Transverse colon (tissue), 4 donors: ENCODE data around the gene ARPIN. TPM values are rescaled to one million over a fixed set of nuclear protein-coding genes. Genes with fewer than 3 reads are reported as not detected.
"Not testable (repeated sequence)": the region's sequence is repeated elsewhere in the genome, so short reads cannot be mapped to it uniquely, and the experiment has no call there.

Experiments
- DNase-seq: peaks from one replicate; pipeline ENCODE4 v3.0.0-alpha.2; 2019
- H3K27ac ChIP-seq, 4 donors: fragments of 200-600 bp; sonication (generic); 2 replicates each; pipeline ENCODE4 v1.5.1; 2016 to 2018; ENCODE audit warnings: inconsistent platforms in 4 of 4
- H3K27me3 ChIP-seq: fragments of 200-600 bp; sonication (generic); 2 replicates; pipeline ENCODE4 v1.5.1; 2017; ENCODE audit warnings: inconsistent platforms
- H3K36me3 ChIP-seq, 4 donors: fragments of 200-600 bp; sonication (generic); 2 replicates each; pipeline ENCODE4 v1.5.1; 2017 to 2019; ENCODE audit warnings: inconsistent platforms in 4 of 4
- H3K4me1 ChIP-seq, 4 donors: fragments of 200-600 bp; sonication (generic); 2 replicates each; pipeline ENCODE4 v1.5.1; 2017 to 2020; ENCODE audit warnings: inconsistent platforms in 4 of 4
- H3K4me3 ChIP-seq, 4 donors: fragments of 200-600 bp; sonication (generic); 1 replicate in 1 of 4; 2 replicates in 3 of 4; pipeline versions ENCODE4 v1.5.1 to v1.6.1; 2017 to 2019; ENCODE audit warnings: inconsistent platforms in 4 of 4
- H3K9me3 ChIP-seq, 2 donors: fragments of 200-600 bp; sonication (generic); 2 replicates each; pipeline ENCODE4 v1.5.1; 2017 to 2019; ENCODE audit warnings: inconsistent platforms in 2 of 2
- EP300 ChIP-seq: sonication (generic); formaldehyde crosslinking; IDR thresholded peaks from one replicate; pipeline ENCODE4 v1.6.1; 2017; ENCODE audit warnings: antibody characterized with exemption, low read depth
- POLR2A ChIP-seq: fragments of 450-650 bp; IDR thresholded peaks from one replicate; pipeline ENCODE4 v1.6.1; 2016; ENCODE audit warnings: antibody characterized with exemption, mild to moderate bottlenecking, moderate library complexity
- POLR2AphosphoS5 ChIP-seq, 3 donors: sonication (generic); formaldehyde crosslinking; IDR thresholded peaks; one replicate each; pipeline ENCODE4 v1.6.1; 2016; ENCODE audit warnings: antibody characterized with exemption in 3 of 3
- WGBS, 2 donors: methylation state at CpG; one replicate each; pipeline ENCODE4 v1.1.5; 2018; ENCODE audit warnings: low coverage in 1 of 2; 5-methylcytosine and 5-hydroxymethylcytosine counted together
- in situ Hi-C, 4 donors: fragments of 200-750 bp; cut with MboI; loops; one replicate each; pipeline versions ENCODE4 v1.15.0 to v1.15.1; 2017; ENCODE audit warnings: low sequenced_read_pairs in 3 of 4, low pct_ligation_motif_present in 1 of 4, low pct_unique_long_range_greater_than_20kb in 1 of 4
- intact Hi-C: fragments of 100-400 bp; cut with DNase I; formaldehyde crosslinking; loops from one replicate; pipeline ENCODE4 v1.15.1; 2023; ENCODE audit warnings: low total_unique reads
- total RNA-seq, 4 donors: library from RNA; depleted of rRNA; stranded (reverse); fragments of >200 nt; gene quantifications; one replicate each; pipeline ENCODE4 v1.1.0, GENCODE V29; 2016
- TF ChIP-seq, protein P1 (sequence below), 5 experiments: fragments of 200-600 bp in 3 of 5; fragments of 450-650 bp in 2 of 5; sonication (generic) in 3 of 5; IDR thresholded peaks; 1 replicate in 2 of 5; 2 replicates in 3 of 5; pipeline ENCODE4 v1.5.1; 2016 to 2017; ENCODE audit warnings: antibody characterized with exemption in 5 of 5, inconsistent platforms in 3 of 5, mild to moderate bottlenecking in 2 of 5, moderate library complexity in 1 of 5

The ARPIN gene
- total RNA-seq, result 10 to 100 TPM; 24.1 to 48.6 (median 37.6) TPM

DNA sequence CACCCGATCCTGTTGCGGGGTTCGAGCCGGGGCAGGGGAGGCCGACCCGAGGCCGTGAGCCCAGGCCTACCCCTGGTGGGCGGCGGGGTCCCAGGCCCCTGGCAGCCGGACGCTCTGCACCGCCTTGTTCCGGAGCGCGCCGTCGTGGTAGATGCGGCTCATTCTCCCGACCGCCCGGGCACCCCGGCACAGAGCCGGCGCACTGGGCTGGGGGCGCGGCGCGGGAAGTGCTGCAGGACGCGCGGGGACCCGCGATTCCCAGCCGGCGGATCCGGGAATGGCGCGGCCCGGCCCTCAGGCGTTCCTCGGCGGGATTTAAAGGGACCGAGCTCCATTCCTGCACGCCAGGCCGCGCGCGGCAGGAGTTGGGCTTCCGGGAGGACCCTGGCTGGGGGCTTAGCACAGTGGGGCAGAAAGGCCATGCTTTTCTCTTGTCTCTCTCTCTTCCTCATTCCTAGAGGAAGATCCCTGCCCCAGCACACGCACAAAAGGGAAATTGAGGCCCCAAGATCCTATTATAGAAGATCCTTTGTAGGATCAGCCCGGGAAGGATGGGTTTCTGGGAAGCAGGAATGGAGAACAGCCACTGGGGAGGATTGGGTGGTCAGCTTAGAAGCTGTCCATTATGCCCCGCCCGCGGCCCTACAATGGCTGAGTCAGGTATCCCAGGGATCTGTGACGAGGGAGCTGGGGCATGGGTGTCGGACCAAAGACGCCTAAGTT, at the start of gene ARPIN:
TSS of gene ARPIN (minus strand) at position 279 of the 723 bp plus-strand sequence. CDS start at position 162, 117 bp downstream.
- Histone ChIP-seq H3K9me3 (no peaks in the 10 kb centered on the region), H3K36me3 (peaks cover 0 to 3% (median 0%) of the 10 kb centered on the region in 4 donors), H3K27me3 (no peaks in the 10 kb centered on the region), H3K4me3 (peak within 1 kb of the TSS; percentile 49 to 88 (median 74)), H3K27ac (peak within 1 kb of the TSS; percentile 92 to 93 (median 93)), H3K4me1 (peaks cover 8 to 27% (median 11%) of the 10 kb centered on the region in 4 donors)
- DNase-seq, result peak; percentile 62
- in situ Hi-C loops, result no loop called here
- TF ChIP-seq, protein P1, sequence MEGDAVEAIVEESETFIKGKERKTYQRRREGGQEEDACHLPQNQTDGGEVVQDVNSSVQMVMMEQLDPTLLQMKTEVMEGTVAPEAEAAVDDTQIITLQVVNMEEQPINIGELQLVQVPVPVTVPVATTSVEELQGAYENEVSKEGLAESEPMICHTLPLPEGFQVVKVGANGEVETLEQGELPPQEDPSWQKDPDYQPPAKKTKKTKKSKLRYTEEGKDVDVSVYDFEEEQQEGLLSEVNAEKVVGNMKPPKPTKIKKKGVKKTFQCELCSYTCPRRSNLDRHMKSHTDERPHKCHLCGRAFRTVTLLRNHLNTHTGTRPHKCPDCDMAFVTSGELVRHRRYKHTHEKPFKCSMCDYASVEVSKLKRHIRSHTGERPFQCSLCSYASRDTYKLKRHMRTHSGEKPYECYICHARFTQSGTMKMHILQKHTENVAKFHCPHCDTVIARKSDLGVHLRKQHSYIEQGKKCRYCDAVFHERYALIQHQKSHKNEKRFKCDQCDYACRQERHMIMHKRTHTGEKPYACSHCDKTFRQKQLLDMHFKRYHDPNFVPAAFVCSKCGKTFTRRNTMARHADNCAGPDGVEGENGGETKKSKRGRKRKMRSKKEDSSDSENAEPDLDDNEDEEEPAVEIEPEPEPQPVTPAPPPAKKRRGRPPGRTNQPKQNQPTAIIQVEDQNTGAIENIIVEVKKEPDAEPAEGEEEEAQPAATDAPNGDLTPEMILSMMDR (IDR thresholded peaks at IDR 0.05), result peak in 1 of 5 experiments; percentile 24
- peak in 2 of 3 donors; percentile 4 to 41 for TF ChIP-seq POLR2AphosphoS5 (IDR thresholded peaks at IDR 0.05)
- no peak for TF ChIP-seq POLR2A
- TF ChIP-seq EP300, result no peak
- WGBS, 2 donors, result 7% methylated on average over 40 of the region's 57 CpGs; no CpG with 5 or more reads in 1 of the 2 donors
- intact Hi-C loops, result loop anchor here (5.0 kb wide), 2 partner anchors 89 to 144 kb away; partner anchors contain the start of gene ZNF710

DNA sequence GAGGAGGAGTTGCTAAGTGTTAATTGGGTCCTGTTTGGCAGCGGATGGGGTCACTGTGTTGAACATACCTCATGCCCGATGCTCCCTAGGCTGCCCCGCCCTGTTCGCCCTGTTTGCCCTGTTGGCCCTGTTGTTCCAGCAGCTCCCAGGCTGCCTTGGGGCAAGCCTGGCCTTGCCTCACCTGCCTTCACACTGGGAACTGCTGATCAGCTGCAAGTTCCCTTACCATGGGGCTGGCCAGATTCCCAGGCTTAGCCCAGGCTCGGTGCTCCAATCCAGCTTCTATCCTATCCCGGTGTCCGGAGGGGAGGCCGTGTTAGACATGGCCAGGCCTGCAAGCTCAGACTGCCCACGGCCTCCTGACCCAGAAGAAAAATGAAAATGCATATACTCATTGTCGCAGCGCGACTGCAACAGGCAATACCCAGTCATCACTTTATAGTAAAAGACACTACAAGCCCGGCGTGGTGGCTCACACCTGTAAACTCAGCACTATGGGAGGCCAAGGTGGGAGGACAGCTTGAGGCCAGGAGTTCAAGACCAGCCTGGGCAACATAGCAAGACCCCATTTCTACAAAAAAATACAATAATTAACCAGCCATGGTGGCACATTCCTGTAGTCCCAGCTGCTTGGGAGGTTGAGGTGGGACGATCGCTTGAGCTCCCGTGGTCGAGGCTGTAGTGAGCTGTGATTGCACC, 45.5 kb upstream of the ARPIN start:
- intact Hi-C loops (no loop called here), in situ Hi-C loops (no loop called here)
- WGBS, 2 donors, result 81 to 97% methylated on average over 9 to 18 of the region's 18 CpGs
- H3K36me3 ChIP-seq, result no peaks in the 10 kb centered on the region
- TF ChIP-seq POLR2A, result no peak
- TF ChIP-seq EP300, result no peak
- TF ChIP-seq, protein P1 (IDR thresholded peaks at IDR 0.05), result no peak
- TF ChIP-seq POLR2AphosphoS5 (IDR thresholded peaks at IDR 0.05), result no peak
- peak; percentile 65 for DNase-seq
- H3K27ac ChIP-seq, result peak overlapping the region in 1 of 4 donors; percentile 13
- H3K27me3 ChIP-seq, result no peaks in the 10 kb centered on the region
- peaks cover 0 to 4% (median 2%) of the 10 kb centered on the region in 4 donors for H3K4me1 ChIP-seq
- no peaks in the 10 kb centered on the region for H3K9me3 ChIP-seq
- no peak overlapping the region for H3K4me3 ChIP-seq

DNA sequence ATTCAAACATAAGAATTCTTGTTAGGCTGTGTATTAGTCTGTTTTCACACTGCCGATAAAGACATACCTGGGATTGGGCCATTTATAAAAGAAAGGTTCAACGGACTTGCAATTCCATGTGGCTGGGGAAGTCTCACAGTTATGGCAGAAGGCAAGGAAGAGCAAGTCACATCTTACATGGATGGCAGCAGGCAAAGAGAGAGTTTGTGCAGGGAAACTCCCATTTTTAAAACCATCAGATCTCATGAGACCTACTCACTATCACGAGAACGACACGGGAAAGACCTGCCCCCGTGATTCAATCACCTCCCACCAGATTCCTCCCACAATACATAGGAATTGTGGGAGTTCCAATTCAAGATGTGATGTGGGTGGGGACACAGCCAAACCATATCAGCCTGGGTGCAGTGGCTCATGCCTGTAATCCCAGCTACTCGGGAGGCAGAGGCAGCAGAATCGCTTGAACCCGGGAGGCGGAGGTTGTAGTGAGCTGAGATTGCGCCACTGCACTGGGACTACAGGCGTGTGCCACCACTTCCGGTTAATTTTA, 42.8 kb upstream of the ARPIN start:
- intact Hi-C loops, result not testable (repeated sequence)

DNA sequence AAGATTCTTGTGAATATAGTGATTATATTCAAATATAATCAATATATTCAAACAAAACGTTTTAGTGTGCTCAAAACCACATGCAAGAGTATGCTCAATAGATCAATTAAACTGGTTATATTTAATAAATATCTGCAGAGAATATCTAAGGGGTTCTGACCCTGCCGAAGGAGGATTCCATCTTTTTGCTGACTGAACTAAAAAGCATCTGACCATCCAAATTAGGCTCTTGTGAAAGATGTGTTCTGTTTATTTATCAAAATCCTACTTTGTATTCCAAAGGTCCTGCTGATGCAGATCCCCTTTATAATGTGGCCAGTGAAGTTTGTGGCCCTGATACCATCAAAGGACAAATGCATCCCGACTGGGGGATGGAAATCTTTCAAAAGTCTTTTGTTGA, 41.8 kb upstream of the ARPIN start:
- intact Hi-C loops, result no loop called here
- Histone ChIP-seq H3K9me3 (no peaks in the 10 kb centered on the region), H3K27me3 (no peaks in the 10 kb centered on the region), H3K4me3 (no peak overlapping the region), H3K4me1 (peaks cover 0 to 4% (median under 1%) of the 10 kb centered on the region in 4 donors), H3K36me3 (no peaks in the 10 kb centered on the region), H3K27ac (no peak overlapping the region)
- TF ChIP-seq, protein P1 (IDR thresholded peaks at IDR 0.05), result no peak
- TF ChIP-seq POLR2A (no peak), POLR2AphosphoS5 (IDR thresholded peaks at IDR 0.05) (no peak), EP300 (no peak)
- in situ Hi-C loops, result no loop called here
- DNase-seq, result no peak
- 57 to 62% methylated on average over 3 of the region's 3 CpGs for WGBS, 2 donors

More for the DNA sequence above, 42.8 kb upstream of the ARPIN start:
- H3K4me3 ChIP-seq, H3K9me3 ChIP-seq, DNase-seq, in situ Hi-C loops, H3K27ac ChIP-seq, H3K27me3 ChIP-seq, H3K36me3 ChIP-seq, H3K4me1 ChIP-seq: not testable (repeated sequence)
- WGBS, 2 donors, result 93% methylated on average over 13 of the region's 13 CpGs; no CpG with 5 or more reads in 1 of the 2 donors
